H1 (cell line): ENCODE results near the gene CACNB2. TPM values are rescaled to one million over a fixed set of nuclear protein-coding genes. Genes with fewer than 3 reads are reported as not detected.
A peak's percentile ranks its signal among the peaks of the same experiment; 100 is the strongest.

ENCODE experiments used
- CTCF ChIA-PET: fragments of 300-600 bp; sonication (Branson Sonifier 250); formaldehyde crosslinking; loops from one replicate; lab custom pipeline; 2021; ENCODE audit not compliant: partially characterized antibody; lab: Charles Lee
- POLR2A ChIA-PET: fragments of 300-600 bp; sonication (Branson Sonifier 250); formaldehyde crosslinking; loops from one replicate; lab custom pipeline; 2021; ENCODE audit warnings: inconsistent platforms; ENCODE audit not compliant: partially characterized antibody; lab: Charles Lee
- DNase-seq, 2 experiments: peaks; one replicate each; pipeline versions ENCODE4 v3.0.0 to v3.0.0-alpha.2; 2010 to 2022; ENCODE audit warnings: low spot score in 2 of 2, low read depth in 1 of 2, mixed read lengths in 1 of 2
- FAIRE-seq: peaks from 2 replicates; lab custom pipeline; 2011; peaks lifted over from hg19 to GRCh38; lab: Jason Lieb, UNC
- H2AFZ ChIP-seq: 2 replicates; pipeline ENCODE4 v1.8.1; 2012; ENCODE audit warnings: low read length, inconsistent platforms
- H2AK5ac ChIP-seq: 2 replicates; pipeline ENCODE4 v1.6.1; 2013; ENCODE audit warnings: low read depth, low read length
- H2BK120ac ChIP-seq: replicated peaks from 2 replicates; pipeline ENCODE3; 2013; ENCODE audit warnings: low read depth, low read length, inconsistent platforms
- H2BK12ac ChIP-seq: 2 replicates; pipeline ENCODE4 v1.6.1; 2013; ENCODE audit warnings: low read depth, low read length
- H2BK15ac ChIP-seq: 2 replicates; pipeline ENCODE4 v1.6.1; 2013; ENCODE audit warnings: low read length
- H2BK20ac ChIP-seq: 2 replicates; pipeline ENCODE4 v1.6.1; 2013; ENCODE audit warnings: low read length
- H2BK5ac ChIP-seq: 2 replicates; pipeline ENCODE4 v1.6.1; 2013; ENCODE audit warnings: low read depth, low read length
- H3K14ac ChIP-seq: 2 replicates; pipeline ENCODE4 v1.6.1; 2013; ENCODE audit warnings: inconsistent platforms; ENCODE audit not compliant: insufficient read length
- H3K18ac ChIP-seq: 2 replicates; pipeline ENCODE4 v1.6.1; 2013; ENCODE audit warnings: low read length; ENCODE audit errors: extremely low read depth
- H3K23ac ChIP-seq: 2 replicates; pipeline ENCODE4 v1.6.1; 2013; ENCODE audit warnings: inconsistent platforms; ENCODE audit not compliant: insufficient read length
- H3K23me2 ChIP-seq: 2 replicates; pipeline ENCODE4 v1.6.1; 2013; ENCODE audit warnings: low read depth, low read length
- H3K27ac ChIP-seq: 2 replicates; pipeline ENCODE4 v1.6.1; 2011; ENCODE audit warnings: low read depth, low read length, inconsistent platforms
- H3K27me3 ChIP-seq, 4 experiments: replicated peaks in 1 of 4; 1 replicate in 1 of 4; 2 replicates in 3 of 4; pipeline versions ENCODE4 v1.6.1 to v1.8.1; 2011 to 2013; ENCODE audit warnings: low read length in 3 of 4, mild to moderate bottlenecking in 3 of 4, inconsistent platforms in 2 of 4, mixed read lengths in 2 of 4, moderate library complexity in 1 of 4; ENCODE audit not compliant: control insufficient read depth in 3 of 4, insufficient read depth in 3 of 4; ENCODE audit errors: extremely low read depth in 1 of 4
- H3K36me3 ChIP-seq, 4 experiments: 2 replicates each; pipeline versions ENCODE4 v1.6.1 to v1.8.1; 2011 to 2013; ENCODE audit warnings: mild to moderate bottlenecking in 4 of 4, low read length in 3 of 4, moderate library complexity in 2 of 4, control low read depth in 1 of 4, inconsistent platforms in 1 of 4; ENCODE audit not compliant: insufficient read depth in 4 of 4, control insufficient read depth in 2 of 4
- H3K4ac ChIP-seq: replicated peaks from 2 replicates; pipeline ENCODE3; 2013; ENCODE audit warnings: low read length, low read depth, mixed read lengths, inconsistent platforms; ENCODE audit not compliant: insufficient read length
- H3K4me1 ChIP-seq, 4 experiments: replicated peaks in 1 of 4; 1 replicate in 1 of 4; 2 replicates in 3 of 4; pipeline versions ENCODE4 v1.6.1 to v1.8.1; 2011 to 2013; ENCODE audit warnings: low read length in 3 of 4, inconsistent platforms in 2 of 4, mixed read lengths in 1 of 4; ENCODE audit not compliant: insufficient read depth in 4 of 4, control insufficient read depth in 3 of 4
- H3K4me2 ChIP-seq, 2 experiments: 2 replicates each; pipeline versions ENCODE4 v1.6.1 to v1.8.1; 2011 to 2013; ENCODE audit warnings: low read depth in 2 of 2, low read length in 2 of 2, control low read depth in 1 of 2, inconsistent platforms in 1 of 2, mild to moderate bottlenecking in 1 of 2; ENCODE audit not compliant: insufficient read depth in 1 of 2
- H3K4me3 ChIP-seq, 4 experiments: fragments of 200-600, 300-600 bp in 1 of 4; sonication (generic), shearing (Covaris generic), sonication (Bioruptor Twin) in 1 of 4; 2 replicates each; pipeline versions ENCODE4 v1.5.1 to v1.8.1; 2011 to 2016; ENCODE audit warnings: low read length in 4 of 4, low read depth in 3 of 4, control low read depth in 2 of 4, inconsistent platforms in 2 of 4, mild to moderate bottlenecking in 2 of 4, mixed read lengths in 1 of 4, moderate library complexity in 1 of 4; ENCODE audit not compliant: insufficient read depth in 2 of 4; ENCODE audit errors: extremely low read depth in 1 of 4
- H3K56ac ChIP-seq: replicated peaks from 2 replicates; pipeline ENCODE3; 2013; ENCODE audit warnings: low read depth, mild to moderate bottlenecking, mixed read lengths, low read length, inconsistent platforms; ENCODE audit not compliant: insufficient read length
- H3K79me1 ChIP-seq: 2 replicates; pipeline ENCODE4 v1.6.1; 2013; ENCODE audit warnings: low read depth, low read length, control low read depth
- H3K79me2 ChIP-seq, 2 experiments: 2 replicates each; pipeline versions ENCODE4 v1.6.1 to v1.8.1; 2012 to 2013; ENCODE audit warnings: low read length in 2 of 2, mild to moderate bottlenecking in 2 of 2, inconsistent platforms in 1 of 2; ENCODE audit not compliant: insufficient read depth in 2 of 2, control insufficient read depth in 1 of 2
- H3K9ac ChIP-seq, 4 experiments: replicated peaks in 1 of 4; 1 replicate in 1 of 4; 2 replicates in 3 of 4; pipeline versions ENCODE4 v1.6.1 to v1.8.1; 2011 to 2013; ENCODE audit warnings: low read depth in 3 of 4, low read length in 3 of 4, control low read depth in 2 of 4, mild to moderate bottlenecking in 2 of 4, moderate library complexity in 2 of 4, inconsistent platforms in 1 of 4; ENCODE audit errors: extremely low read depth in 1 of 4
- H3K9me3 ChIP-seq, 2 experiments: 2 replicates each; pipeline versions ENCODE4 v1.6.1 to v1.8.1; 2012 to 2013; ENCODE audit warnings: mild to moderate bottlenecking in 2 of 2, moderate library complexity in 2 of 2, control low read depth in 1 of 2, inconsistent platforms in 1 of 2, low read depth in 1 of 2, low read length in 1 of 2, mixed read lengths in 1 of 2; ENCODE audit not compliant: insufficient read depth in 2 of 2
- H4K20me1 ChIP-seq, 2 experiments: replicated peaks in 1 of 2; 2 replicates each; pipeline versions ENCODE3 to v1.8.1; 2011 to 2013; ENCODE audit warnings: inconsistent platforms in 2 of 2, low read length in 2 of 2, mild to moderate bottlenecking in 1 of 2; ENCODE audit not compliant: insufficient read depth in 2 of 2, control insufficient read depth in 1 of 2
- H4K5ac ChIP-seq: 2 replicates; pipeline ENCODE4 v1.6.1; 2013; ENCODE audit warnings: low read length, low read depth, mixed read lengths, inconsistent platforms; ENCODE audit not compliant: insufficient read length
- H4K8ac ChIP-seq: 2 replicates; pipeline ENCODE4 v1.8.0; 2013; ENCODE audit warnings: mild to moderate bottlenecking, moderate library complexity, low read length, inconsistent platforms; ENCODE audit not compliant: insufficient read depth; ENCODE audit errors: extremely low read depth
- H4K91ac ChIP-seq: replicated peaks from 2 replicates; pipeline ENCODE3; 2013; ENCODE audit warnings: low read length, mixed read lengths, inconsistent platforms; ENCODE audit not compliant: insufficient read length
- ASH2L ChIP-seq: fragments of 200-600, 300-600 bp; sonication (generic); IDR thresholded peaks from one replicate; pipeline ENCODE4 v1.7.1; 2017; ENCODE audit warnings: low read length
- E2F6 ChIP-seq: IDR thresholded peaks from 2 replicates; pipeline ENCODE4 v1.6.1; 2012; ENCODE audit warnings: inconsistent platforms
- RNF2 ChIP-seq: fragments of 200-900, 300-1000 bp; sonication (generic); IDR thresholded peaks from 2 replicates; pipeline ENCODE4 v1.7.1; 2016; ENCODE audit warnings: borderline replicate concordance, low read depth, mild to moderate bottlenecking, antibody characterized with exemption, low read length; ENCODE audit not compliant: poor library complexity, severe bottlenecking; ENCODE audit errors: missing control alignments
- YY1 ChIP-seq: IDR thresholded peaks from 2 replicates; pipeline ENCODE4 v1.6.1; 2011; ENCODE audit warnings: low read depth, mild to moderate bottlenecking, low read length
- WGBS, 2 experiments: shearing (Covaris generic) in 1 of 2; methylation state at CpG; one replicate each; pipeline versions ENCODE4 v1.1.6 to v1.1.7; 2013 to 2015; ENCODE audit warnings: low lambda C conversion rate in 2 of 2, mixed read lengths in 2 of 2, inconsistent platforms in 1 of 2, low coverage in 1 of 2, missing lambda C conversion rate in 1 of 2; ENCODE audit not compliant: insufficient replicate concordance in 2 of 2, insufficient coverage in 1 of 2, insufficient read length in 1 of 2; ENCODE audit errors: extremely low coverage in 1 of 2, missing lambda C conversion rate in 1 of 2; 5-methylcytosine and 5-hydroxymethylcytosine counted together
- polyA plus RNA-seq, 7 experiments: library from polyadenylated mRNA; depleted of rRNA in 3 of 7; stranded (reverse) in 5 of 7; unstranded in 2 of 7; fragments of >200 nt in 5 of 7; fragments of 200-250 nt in 2 of 7; gene quantifications; 1 replicate in 5 of 7; 2 replicates in 1 of 7; 4 replicates in 1 of 7; pipeline versions ENCODE4 v1.2.1 to v1.2.3, GENCODE V29; 2011 to 2013; ENCODE audit warnings: missing spikeins in 2 of 7, mixed read lengths in 2 of 7
- total RNA-seq: library from RNA; stranded (reverse); fragmentation: NEBNext Ultra II Directional; extraction: Animal tissue kit (Norgen Biotek cat#: 25700); gene quantifications from 2 replicates; pipeline ENCODE4 v1.2.1, GENCODE V29; 2021

The CACNB2 gene
- total and polyA plus RNA-seq, 2 of the 8 experiments (the other 6 are each of a cell fraction or from before 2014, with no cell fraction given): 2.4 to 3.2 TPM

- Histone ChIP-seq H4K8ac (peak overlapping the region; percentile 87), H3K27me3 (peaks cover 0 to 18% (median 6%) of the 10 kb centered on the region in 4 experiments; a peak in 4 of 7 replicates), H3K4me2 (peak overlapping the region; percentile 98 to 99), H3K79me1 (no peaks in the 10 kb centered on the region), H4K91ac (no peak overlapping the region), H3K4ac (no peak overlapping the region), H2BK5ac (peak overlapping the region; percentile 46; the same call in 1 of the 2 replicates), H2BK20ac (no peak overlapping the region), H2AK5ac (no peak overlapping the region), H3K18ac (no peak overlapping the region; the same call in 1 of the 2 replicates), H3K27ac (no peak overlapping the region), H3K9me3 (no peaks in the 10 kb centered on the region), H3K9ac (peak overlapping the region in 3 of 4 experiments; percentile 15 to 59 (median 34); a peak in 5 of 7 replicates), H4K20me1 (no peaks in the 10 kb centered on the region), H2BK15ac (no peak overlapping the region), H3K23ac (no peak overlapping the region), H3K4me1 (peaks cover 0 to 4% (median 4%) of the 10 kb centered on the region in 4 experiments; a peak in 4 of 7 replicates), H3K36me3 (no peaks in the 10 kb centered on the region), H3K4me3 (peak overlapping the region; percentile 69 to 96 (median 79)), H3K56ac (peak overlapping the region; percentile 2), H4K5ac (peak overlapping the region; percentile 13), H2BK120ac (no peak overlapping the region), H2BK12ac (no peak overlapping the region), H3K79me2 (no peaks in the 10 kb centered on the region), H2AFZ (peak overlapping the region; percentile 68), H3K14ac (no peak overlapping the region), H3K23me2 (peaks cover 8% of the 10 kb centered on the region)
- WGBS, 2 experiments: 3% methylated on average over 26 of the region's 41 CpGs; no CpG with 5 or more reads in 1 of the 2 experiments
- CTCF ChIA-PET: interaction anchor here (0.6 to 1.2 kb wide), 3 partner anchors 67 to 92 kb away, joined by 3 to 4 read pairs (median 3); no protein-coding TSS in a partner anchor
- DNase-seq (peak in 1 of 2 experiments; percentile 50), FAIRE-seq (no peak)
- POLR2A ChIA-PET: no interaction called here
- peak; percentile 62 for TF ChIP-seq E2F6
- no peak for TF ChIP-seq RNF2
- TF ChIP-seq YY1: 0 out of 2 replicates have a peak, but pooled peaks have one; percentile 3
- TF ChIP-seq ASH2L: peak; percentile 34
Measured at GRCh38 chr10:18140957-18141845, 977 bp downstream of the CACNB2 start.
